ENCODE data around the gene CACNA1H. TPM values are rescaled to one million over a fixed set of nuclear protein-coding genes. Genes with fewer than 3 reads are reported as not detected.

Gene CACNA1H
- total RNA-seq, 2 experiments from 2014 or later, result 0.27 to 0.34 TPM

- intact Hi-C loops (cut with micrococcal nuclease), result no loop called here
- H3K27me3 Mint-ChIP-seq, result no peaks in the 10 kb centered on the region
- no peak overlapping the region for H3K4me3 Mint-ChIP-seq
- CTCF ChIA-PET, result no interaction called here
- no peak overlapping the region for H3K27ac Mint-ChIP-seq
- no peaks in the 10 kb centered on the region for H3K4me1 Mint-ChIP-seq (ENCODE audit: low read depth)
- no peaks in the 10 kb centered on the region for H3K36me3 Mint-ChIP-seq (ENCODE audit: low read depth)
- POLR2A ChIA-PET, result interaction anchor here (1.3 kb wide), 1 partner anchor 8 kb away, joined by 3 read pairs; no protein-coding TSS in a partner anchor
- H3K9me3 Mint-ChIP-seq, result no peaks in the 10 kb centered on the region
- DNase-seq (no peak), ATAC-seq (no peak)
- TF ChIP-seq, protein P1, sequence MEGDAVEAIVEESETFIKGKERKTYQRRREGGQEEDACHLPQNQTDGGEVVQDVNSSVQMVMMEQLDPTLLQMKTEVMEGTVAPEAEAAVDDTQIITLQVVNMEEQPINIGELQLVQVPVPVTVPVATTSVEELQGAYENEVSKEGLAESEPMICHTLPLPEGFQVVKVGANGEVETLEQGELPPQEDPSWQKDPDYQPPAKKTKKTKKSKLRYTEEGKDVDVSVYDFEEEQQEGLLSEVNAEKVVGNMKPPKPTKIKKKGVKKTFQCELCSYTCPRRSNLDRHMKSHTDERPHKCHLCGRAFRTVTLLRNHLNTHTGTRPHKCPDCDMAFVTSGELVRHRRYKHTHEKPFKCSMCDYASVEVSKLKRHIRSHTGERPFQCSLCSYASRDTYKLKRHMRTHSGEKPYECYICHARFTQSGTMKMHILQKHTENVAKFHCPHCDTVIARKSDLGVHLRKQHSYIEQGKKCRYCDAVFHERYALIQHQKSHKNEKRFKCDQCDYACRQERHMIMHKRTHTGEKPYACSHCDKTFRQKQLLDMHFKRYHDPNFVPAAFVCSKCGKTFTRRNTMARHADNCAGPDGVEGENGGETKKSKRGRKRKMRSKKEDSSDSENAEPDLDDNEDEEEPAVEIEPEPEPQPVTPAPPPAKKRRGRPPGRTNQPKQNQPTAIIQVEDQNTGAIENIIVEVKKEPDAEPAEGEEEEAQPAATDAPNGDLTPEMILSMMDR (IDR thresholded peaks at IDR 0.05), result no peak
Measured at GRCh38 chr16:1180549-1181403, 27.9 kb downstream of the CACNA1H start.

GRCh38 chr16:1181404-1182315 is 28.8 kb downstream of the CACNA1H start:
- Mint-ChIP-seq H3K4me3 (no peak overlapping the region), H3K4me1 (ENCODE audit: low read depth) (no peaks in the 10 kb centered on the region), H3K27me3 (no peaks in the 10 kb centered on the region), H3K36me3 (ENCODE audit: low read depth) (no peaks in the 10 kb centered on the region), H3K9me3 (no peaks in the 10 kb centered on the region), H3K27ac (no peak overlapping the region)
- intact Hi-C loops (cut with micrococcal nuclease), result no loop called here
- DNase-seq, result no peak
- no peak for ATAC-seq
- TF ChIP-seq, protein P1 (IDR thresholded peaks at IDR 0.05), result no peak
- POLR2A ChIA-PET, result interaction anchor here (1.3 kb wide), 1 partner anchor 9 kb away, joined by 3 read pairs; no protein-coding TSS in a partner anchor
- CTCF ChIA-PET, result interaction anchor here (1.4 kb wide), 1 partner anchor 124 kb away, joined by 5 read pairs; no protein-coding TSS in a partner anchor

DNA sequence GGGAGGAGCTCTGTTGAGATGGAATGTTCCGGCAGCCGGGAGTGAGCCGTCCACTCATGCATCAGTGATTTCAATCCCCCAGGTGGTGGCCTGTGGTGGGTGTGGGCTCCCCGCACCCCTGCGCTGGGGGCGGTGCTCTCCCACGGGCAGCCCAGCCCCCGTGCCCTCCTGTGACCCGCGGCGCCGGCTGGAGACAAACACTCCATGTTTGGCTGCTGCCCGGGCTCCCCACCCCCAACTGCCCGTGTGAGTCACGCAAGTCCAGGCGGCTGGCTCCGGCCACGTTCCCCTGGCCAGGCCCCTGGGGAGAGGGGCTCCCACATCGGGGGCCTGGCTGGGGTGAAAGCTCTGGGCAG is 29.4 kb downstream of the CACNA1H start:
- no peak for ATAC-seq
- H3K4me1 Mint-ChIP-seq (ENCODE audit: low read depth), result no peaks in the 10 kb centered on the region
- no peak for DNase-seq
- H3K27ac Mint-ChIP-seq, result no peak overlapping the region
- H3K27me3 Mint-ChIP-seq, result no peaks in the 10 kb centered on the region
- no peaks in the 10 kb centered on the region for H3K36me3 Mint-ChIP-seq (ENCODE audit: low read depth)
- H3K9me3 Mint-ChIP-seq, result no peaks in the 10 kb centered on the region
- ChIA-PET POLR2A (no interaction called here), CTCF (interaction anchor here (1.4 kb wide), 1 partner anchor 124 kb away, joined by 5 read pairs; no protein-coding TSS in a partner anchor)
- no peak overlapping the region for H3K4me3 Mint-ChIP-seq
- intact Hi-C loops (cut with micrococcal nuclease), result no loop called here
- TF ChIP-seq, protein P1 (IDR thresholded peaks at IDR 0.05), result no peak

- no peak overlapping the region for H3K27ac Mint-ChIP-seq
- no peaks in the 10 kb centered on the region for H3K4me1 Mint-ChIP-seq (ENCODE audit: low read depth)
- no peaks in the 10 kb centered on the region for H3K9me3 Mint-ChIP-seq
- H3K36me3 Mint-ChIP-seq (ENCODE audit: low read depth), result no peaks in the 10 kb centered on the region
- CTCF ChIA-PET, result no interaction called here
- no peak for DNase-seq
- no peaks in the 10 kb centered on the region for H3K27me3 Mint-ChIP-seq
- TF ChIP-seq, protein P1 (IDR thresholded peaks at IDR 0.05), result no peak
- POLR2A ChIA-PET, result no interaction called here
- no peak for ATAC-seq
- intact Hi-C loops (cut with micrococcal nuclease), result no loop called here
- no peak overlapping the region for H3K4me3 Mint-ChIP-seq
Measured at GRCh38 chr16:1182950-1183907, 30.3 kb downstream of the CACNA1H start.

Measured in activated CD8-positive, alpha-beta T cell treated with anti-CD3 and anti-CD28 coated beads for 36 hours (primary cell).